ENCODE results near the gene CACNA2D1. TPM values are rescaled to one million over a fixed set of nuclear protein-coding genes. Genes with fewer than 3 reads are reported as not detected.
"Not testable (repeated sequence)": the region's sequence is repeated elsewhere in the genome, so short reads cannot be mapped to it uniquely, and the experiment has no call there.

Gene CACNA2D1
- total RNA-seq, 1 donor from 2014 or later, result 10.3 TPM

DNA sequence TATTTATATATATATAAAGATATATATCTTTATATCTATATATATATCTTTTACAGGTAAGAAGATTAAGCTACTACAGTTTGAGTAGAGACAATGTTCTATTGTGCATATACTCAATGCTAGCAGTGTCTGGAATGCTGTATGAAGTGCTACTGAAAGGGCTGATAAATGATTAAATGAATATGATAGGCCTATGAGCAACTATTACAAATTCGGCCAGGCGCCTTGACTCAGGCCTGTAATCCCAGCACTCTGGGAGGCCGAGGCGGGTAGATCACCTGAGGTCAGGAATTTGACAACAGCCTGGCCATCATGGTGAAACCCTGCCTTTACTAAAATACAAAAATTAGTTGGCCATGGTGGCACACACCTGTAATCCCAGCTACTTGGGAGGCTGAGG, 297.1 kb downstream of the CACNA2D1 start:
- intact Hi-C loops (cut with DNase I), result no loop called here
- ATAC-seq (no peak), DNase-seq (no peak)
- no peaks in the 10 kb centered on the region for H3K9me3 ChIP-seq
- H3K4me3 ChIP-seq, result no peak overlapping the region
- no peaks in the 10 kb centered on the region for H3K36me3 ChIP-seq
- TF ChIP-seq, protein P1, sequence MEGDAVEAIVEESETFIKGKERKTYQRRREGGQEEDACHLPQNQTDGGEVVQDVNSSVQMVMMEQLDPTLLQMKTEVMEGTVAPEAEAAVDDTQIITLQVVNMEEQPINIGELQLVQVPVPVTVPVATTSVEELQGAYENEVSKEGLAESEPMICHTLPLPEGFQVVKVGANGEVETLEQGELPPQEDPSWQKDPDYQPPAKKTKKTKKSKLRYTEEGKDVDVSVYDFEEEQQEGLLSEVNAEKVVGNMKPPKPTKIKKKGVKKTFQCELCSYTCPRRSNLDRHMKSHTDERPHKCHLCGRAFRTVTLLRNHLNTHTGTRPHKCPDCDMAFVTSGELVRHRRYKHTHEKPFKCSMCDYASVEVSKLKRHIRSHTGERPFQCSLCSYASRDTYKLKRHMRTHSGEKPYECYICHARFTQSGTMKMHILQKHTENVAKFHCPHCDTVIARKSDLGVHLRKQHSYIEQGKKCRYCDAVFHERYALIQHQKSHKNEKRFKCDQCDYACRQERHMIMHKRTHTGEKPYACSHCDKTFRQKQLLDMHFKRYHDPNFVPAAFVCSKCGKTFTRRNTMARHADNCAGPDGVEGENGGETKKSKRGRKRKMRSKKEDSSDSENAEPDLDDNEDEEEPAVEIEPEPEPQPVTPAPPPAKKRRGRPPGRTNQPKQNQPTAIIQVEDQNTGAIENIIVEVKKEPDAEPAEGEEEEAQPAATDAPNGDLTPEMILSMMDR (IDR thresholded peaks at IDR 0.05), result no peak
- no peaks in the 10 kb centered on the region for H3K27me3 ChIP-seq
- no peak overlapping the region for H3K27ac ChIP-seq
- no peaks in the 10 kb centered on the region for H3K4me1 ChIP-seq

DNA sequence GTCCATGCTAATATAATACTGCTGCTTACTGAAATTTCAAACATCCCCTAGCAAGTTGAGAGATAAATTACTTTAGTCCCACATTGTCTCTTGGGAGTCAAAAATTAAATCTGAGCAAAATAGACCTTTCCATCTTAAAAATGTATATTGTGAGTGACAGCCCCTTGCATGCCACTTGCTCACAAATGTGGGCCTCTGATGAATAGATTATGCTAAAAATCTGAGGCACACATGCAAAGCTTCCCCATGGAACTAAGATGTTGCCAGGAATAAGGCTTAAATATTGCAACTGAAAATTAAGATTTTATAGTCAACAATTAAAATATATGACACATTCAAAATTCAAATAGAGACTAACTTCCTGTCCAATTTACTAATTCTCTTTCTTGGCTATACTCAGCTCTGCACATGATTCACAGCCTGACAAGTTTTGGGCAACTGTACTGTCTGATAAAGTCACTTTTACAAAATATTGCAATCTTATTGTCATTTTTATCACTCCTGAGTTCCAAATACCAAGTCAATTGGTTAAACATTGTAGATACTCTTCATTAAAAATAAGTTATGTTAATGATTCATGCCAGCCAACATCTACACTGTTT, 301.2 kb downstream of the CACNA2D1 start:
- no peak overlapping the region for H3K27ac ChIP-seq
- no peaks in the 10 kb centered on the region for H3K4me1 ChIP-seq
- H3K4me3 ChIP-seq, result no peak overlapping the region
- H3K9me3 ChIP-seq, result no peaks in the 10 kb centered on the region
- no peak for ATAC-seq
- DNase-seq, result no peak
- intact Hi-C loops (cut with DNase I), result no loop called here
- TF ChIP-seq, protein P1 (IDR thresholded peaks at IDR 0.05), result no peak
- no peaks in the 10 kb centered on the region for H3K27me3 ChIP-seq
- H3K36me3 ChIP-seq, result no peaks in the 10 kb centered on the region

DNA sequence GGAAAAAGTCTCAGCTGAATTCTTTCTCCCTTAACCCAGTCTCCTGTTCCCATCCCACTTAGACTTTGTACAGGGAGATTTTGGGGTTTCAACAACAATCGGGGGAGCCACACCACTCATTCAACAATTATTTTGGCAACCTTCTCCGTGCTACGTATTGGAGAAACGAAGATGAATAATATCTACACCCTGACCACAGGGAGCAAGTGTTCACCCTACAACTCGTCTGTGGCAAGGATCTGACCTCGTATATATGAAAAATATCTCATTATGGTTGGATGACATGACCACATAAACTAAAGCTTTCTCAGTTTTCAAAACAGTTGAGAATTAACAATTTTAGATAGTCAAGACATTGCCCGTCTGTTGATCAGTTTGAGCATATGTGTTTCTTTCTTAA, 302.1 kb downstream of the CACNA2D1 start:
- DNase-seq, result no peak
- Histone ChIP-seq H3K4me1 (no peaks in the 10 kb centered on the region), H3K27me3 (no peaks in the 10 kb centered on the region), H3K27ac (no peak overlapping the region), H3K9me3 (no peaks in the 10 kb centered on the region), H3K36me3 (no peaks in the 10 kb centered on the region), H3K4me3 (no peak overlapping the region)
- TF ChIP-seq, protein P1 (IDR thresholded peaks at IDR 0.05), result no peak
- no peak for ATAC-seq
- intact Hi-C loops (cut with DNase I), result no loop called here

DNA sequence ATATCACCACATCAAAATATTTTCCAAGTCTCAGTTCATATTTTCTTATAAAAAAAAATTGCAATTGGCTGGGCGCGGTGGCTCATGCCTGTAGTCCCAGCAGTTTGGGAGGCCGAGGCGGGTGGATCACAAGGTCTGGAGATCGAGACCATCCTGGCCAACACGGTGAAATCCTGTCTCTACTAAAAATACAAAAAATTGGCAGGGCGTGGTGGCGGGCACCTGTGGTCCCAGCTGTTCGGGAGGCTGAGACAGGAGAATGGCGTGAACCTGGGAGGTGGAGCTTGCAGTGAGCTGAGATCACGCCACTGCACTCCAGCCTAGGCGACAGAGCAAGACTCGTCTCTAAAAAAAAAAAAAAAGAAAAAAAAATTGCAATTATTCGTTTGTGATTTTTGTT, 303.0 kb downstream of the CACNA2D1 start:
- H3K27me3 ChIP-seq; H3K27ac ChIP-seq; intact Hi-C loops (cut with DNase I); H3K4me1 ChIP-seq; H3K36me3 ChIP-seq; H3K4me3 ChIP-seq; H3K9me3 ChIP-seq; DNase-seq; ATAC-seq: not testable (repeated sequence)

DNA sequence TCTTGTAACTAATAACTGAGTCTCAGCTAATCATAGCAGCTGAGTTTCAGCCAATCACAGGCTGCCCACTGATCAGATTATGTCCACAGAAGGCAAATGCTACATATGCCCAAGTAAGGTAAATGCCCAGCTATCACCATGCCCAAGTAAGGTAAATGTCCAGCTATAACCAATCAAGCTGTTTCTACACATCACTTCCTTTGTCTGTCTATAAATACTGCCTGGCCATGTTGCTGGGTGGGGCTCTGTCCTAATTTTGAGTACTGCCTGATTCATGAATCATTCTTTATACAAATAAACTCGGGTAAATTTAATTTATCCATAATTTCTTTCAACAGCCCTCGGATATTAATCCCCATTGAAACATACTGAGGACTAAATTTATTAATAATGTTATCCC, 312.4 kb downstream of the CACNA2D1 start:
- DNase-seq (no peak), ATAC-seq (no peak)
- Histone ChIP-seq H3K9me3 (no peaks in the 10 kb centered on the region), H3K27ac (no peak overlapping the region), H3K4me3 (no peak overlapping the region), H3K27me3 (no peaks in the 10 kb centered on the region), H3K36me3 (no peaks in the 10 kb centered on the region), H3K4me1 (no peaks in the 10 kb centered on the region)
- TF ChIP-seq, protein P1 (IDR thresholded peaks at IDR 0.05), result no peak
- intact Hi-C loops (cut with DNase I), result no loop called here

DNA sequence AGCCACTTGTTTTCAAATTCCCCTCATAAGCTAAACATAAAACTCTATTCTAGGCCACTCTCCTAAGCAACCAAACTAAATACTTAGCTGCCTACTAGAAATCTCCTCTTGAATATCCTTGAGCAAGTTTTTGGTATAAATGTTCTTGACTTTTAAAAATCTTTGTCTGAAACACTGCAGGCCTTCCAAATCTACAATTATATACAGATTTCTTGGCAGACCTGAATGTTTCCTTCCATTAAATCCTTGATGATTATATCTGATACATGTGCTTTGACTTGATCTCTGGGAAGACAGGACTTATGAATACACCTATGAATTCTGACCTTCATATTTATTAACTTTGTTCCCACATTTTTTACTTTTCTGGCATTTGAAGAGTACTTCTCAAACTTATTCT, 314.5 kb downstream of the CACNA2D1 start:
- TF ChIP-seq, protein P1 (IDR thresholded peaks at IDR 0.05), result no peak
- Histone ChIP-seq H3K27ac (no peak overlapping the region), H3K9me3 (peaks cover 7% of the 10 kb centered on the region), H3K4me1 (no peaks in the 10 kb centered on the region), H3K27me3 (no peaks in the 10 kb centered on the region), H3K36me3 (no peaks in the 10 kb centered on the region), H3K4me3 (no peak overlapping the region)
- intact Hi-C loops (cut with DNase I), result no loop called here
- DNase-seq (no peak), ATAC-seq (no peak)

Data from upper lobe of right lung (tissue), 1 donor.